GM19452 (cell line): ENCODE data around the gene CNTN4.

ENCODE experiments used
- ATAC-seq: cut with Tn5 transposase; IDR thresholded peaks from one replicate; pipeline ENCODE4 v1.9.1; 2021; ENCODE audit not compliant: unreplicated experiment

CNTN4 gene

DNA sequence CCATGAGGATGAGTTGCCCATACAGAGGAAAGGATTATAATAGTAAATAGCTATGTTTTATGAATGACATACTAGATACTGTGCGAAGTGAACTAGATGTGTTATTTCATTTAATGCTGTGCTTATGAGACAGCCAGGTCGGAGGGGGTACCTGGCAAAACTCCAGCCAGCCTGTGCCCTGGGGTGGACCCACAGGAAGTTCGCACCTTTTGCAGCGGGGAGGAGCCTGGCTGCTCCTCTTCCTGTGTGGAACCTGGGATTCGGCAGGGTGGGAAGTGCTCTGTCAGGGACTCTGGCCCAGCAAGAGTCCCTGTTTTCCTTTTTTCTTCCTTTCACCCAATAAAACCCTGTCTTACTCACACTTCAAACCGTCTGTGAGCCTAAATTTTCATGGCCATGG, 559.3 kb downstream of the CNTN4 start:
- no peak for ATAC-seq

DNA sequence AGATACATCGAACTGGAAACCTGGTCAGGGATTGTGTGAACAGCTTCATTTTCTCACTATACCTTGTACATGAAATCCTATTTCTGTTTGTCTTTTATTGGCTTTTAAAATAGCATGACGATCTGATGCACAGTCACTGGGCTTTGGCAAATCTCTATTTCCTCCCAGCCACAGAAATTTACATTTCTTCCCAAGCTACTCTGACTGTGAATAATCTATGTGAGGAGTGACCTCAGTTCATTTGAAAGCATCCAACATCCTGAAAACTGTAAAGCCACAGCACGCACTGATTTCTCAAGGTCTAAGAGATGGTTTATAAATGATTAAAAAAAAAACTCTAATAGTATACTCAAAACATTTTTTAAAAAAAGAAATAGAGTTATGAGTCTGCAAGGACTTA, 561.2 kb downstream of the CNTN4 start:
- ATAC-seq, result no peak

DNA sequence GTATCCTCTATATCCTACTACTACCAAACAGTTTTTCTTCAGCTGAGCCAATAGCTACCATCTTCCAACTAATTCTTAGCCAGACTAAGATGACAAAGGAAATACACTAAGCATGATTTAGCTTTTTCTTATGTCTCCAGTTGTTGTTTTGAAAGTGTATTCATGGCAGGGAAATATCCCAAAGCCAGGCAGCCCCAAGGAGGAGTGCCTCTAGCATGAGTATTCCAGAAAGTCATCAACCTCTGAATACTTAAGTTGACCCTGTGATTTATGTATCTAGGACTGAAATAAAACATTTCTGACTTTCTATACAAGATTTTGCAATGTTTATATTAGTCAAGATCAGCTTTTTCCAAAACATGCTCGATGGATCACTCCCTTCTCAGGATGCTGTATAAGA, 562.4 kb downstream of the CNTN4 start:
- ATAC-seq, result no peak

DNA sequence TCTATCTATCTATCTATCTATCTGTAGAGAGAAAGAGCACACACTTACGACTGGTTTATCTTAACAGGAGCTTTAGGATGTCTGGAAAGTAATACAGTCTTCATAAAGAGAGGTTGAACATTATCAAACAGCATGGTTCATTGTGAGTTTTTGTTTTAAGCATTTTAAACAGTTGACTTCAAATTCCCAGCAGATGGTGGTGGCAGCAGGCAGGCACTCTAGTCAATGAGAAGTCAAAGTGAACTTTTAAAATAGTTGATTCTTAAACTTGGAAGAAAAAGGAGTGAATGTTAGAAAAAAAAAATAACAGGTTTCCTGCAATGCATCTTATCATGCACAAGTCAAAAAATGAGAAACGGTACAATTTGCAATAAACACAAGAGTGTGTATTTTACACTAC, 578.8 kb downstream of the CNTN4 start:
- no peak for ATAC-seq

DNA sequence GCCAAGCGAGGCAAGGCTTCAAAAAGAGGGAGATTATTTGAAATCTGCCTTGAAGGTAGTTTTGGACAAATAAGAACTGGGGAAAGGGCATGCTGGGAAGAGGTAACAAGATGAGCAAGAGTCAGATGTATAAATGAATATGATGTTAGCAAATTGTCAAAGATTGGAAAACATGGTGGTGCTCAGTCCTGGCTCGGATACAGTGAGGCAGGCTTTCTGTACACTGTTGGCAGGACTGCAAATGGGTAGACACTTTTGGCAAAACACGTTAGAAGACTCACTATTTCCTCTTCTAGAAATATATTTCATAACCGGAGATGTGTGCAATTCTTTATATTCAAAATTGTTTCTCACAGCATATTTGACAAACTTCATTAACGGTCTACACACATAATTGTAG, 581.6 kb downstream of the CNTN4 start:
- ATAC-seq, result no peak

DNA sequence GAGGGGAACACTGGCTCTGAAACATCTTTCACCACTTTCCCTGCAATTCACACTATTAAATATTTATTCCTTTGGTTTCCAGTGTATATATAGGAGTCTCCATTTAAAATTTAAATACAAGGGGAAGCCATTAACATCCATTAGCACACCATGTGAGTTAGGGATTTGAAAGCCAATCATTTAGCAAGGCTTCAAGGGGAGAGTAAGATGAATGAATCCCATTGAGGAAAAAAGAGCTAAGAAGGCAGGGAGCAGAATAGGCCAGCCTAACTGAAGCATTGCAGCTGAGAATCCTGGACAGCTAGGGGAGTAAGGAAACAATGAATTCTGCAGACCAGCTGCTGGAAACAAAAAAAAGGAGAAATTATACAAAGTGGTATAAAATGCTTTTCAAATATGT, 585.4 kb downstream of the CNTN4 start:
- ATAC-seq, result no peak

DNA sequence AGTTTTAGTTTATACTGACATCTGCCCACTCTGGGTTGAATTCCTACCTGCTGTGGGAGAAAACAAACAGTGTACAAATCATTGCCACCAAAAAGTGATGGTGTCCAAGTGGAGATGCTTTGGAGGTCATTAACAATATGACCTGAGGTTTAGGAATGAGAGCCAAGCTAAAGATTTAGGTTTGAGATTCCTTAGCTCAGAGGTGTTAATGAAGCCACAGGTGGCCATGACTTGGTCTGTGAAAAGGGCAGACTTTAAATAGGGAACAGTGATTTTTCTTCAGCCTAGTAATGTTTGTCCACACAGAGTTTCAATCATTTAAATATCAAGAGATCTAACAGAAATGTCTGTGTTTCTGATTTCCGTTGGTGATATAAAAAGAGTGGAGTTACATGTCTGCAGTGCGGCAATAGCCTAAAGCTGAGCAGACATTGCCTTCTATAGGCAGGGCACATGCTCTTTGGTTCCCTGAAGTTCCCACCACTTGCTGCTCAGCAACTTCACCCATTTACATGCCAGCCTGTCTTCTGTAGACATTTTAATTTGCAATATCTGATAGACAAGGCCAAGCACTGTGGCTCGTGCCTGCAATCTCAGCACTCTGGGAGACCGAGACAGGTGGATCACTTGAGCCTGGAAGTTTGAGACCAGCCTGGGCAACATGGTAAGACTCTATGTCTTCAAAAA, 588.3 kb downstream of the CNTN4 start:
- no peak for ATAC-seq

DNA sequence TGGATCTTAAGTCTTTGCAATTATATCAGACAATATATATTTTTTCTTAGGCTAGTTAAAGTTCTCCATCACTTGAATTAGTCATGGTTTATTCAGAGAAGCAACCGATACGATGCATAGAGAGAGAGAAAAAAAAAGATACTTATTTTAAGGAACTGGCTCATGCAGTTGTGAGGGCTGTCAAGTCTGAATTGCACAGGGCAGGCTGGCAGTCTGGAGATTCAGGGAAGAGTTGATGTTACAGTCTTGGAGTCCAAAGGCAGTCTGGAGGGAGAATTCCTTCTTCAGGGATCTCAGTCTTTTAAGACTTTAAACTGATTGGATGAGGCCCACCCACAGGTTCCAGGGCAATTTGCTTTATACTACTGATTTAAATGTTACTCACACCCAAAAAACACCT, 598.9 kb downstream of the CNTN4 start:
- no peak for ATAC-seq

DNA sequence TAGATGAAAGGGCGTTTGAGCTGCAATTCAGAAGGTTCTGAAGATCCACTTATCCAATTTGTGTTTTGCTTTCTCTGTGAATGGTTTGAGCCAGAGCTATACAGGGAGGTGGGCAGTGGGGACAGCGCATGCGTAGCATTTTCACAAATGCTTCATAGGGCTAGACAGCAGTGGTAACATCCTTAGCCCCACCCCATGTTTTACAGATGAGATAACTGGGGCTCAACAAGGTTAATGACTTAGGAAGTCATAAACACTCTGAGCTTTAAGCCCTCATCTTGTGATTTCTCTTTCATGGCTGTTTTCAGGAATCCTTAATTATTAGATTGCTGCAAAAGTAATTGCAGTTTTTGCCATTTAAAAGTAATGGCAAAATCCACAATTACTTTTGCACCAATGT, 602.8 kb downstream of the CNTN4 start:
- no peak for ATAC-seq

DNA sequence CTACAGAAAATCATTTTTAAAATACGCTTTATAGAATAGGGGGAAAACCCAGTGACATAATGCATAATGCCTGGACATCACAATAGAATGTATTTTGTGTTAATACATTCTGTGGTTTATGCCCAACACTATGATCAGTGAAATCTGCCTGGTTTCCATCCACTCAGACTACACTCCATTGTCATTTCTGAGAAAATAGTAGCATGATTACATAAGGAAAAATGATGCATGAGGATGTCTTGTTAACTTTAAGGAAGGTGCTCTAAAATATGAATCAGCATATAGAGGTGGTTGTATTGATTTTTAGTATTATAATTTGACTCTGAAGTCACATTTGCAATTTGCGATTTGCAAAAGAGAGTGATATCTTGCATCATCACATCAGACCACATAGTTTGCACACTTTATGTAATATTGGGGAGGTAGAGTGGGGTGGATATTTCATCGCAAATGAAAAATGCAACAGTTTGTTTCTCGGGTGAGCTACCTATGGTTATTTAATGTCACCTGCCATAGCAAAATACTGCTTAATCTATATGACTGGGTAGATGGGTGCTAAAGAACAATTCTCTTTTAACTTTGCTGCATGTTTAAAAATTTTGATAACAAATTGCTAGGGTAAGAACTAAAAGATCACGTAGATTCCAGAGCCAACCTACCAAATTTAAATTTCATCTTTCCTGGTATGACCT, 607.6 kb downstream of the CNTN4 start:
- ATAC-seq, result no peak

DNA sequence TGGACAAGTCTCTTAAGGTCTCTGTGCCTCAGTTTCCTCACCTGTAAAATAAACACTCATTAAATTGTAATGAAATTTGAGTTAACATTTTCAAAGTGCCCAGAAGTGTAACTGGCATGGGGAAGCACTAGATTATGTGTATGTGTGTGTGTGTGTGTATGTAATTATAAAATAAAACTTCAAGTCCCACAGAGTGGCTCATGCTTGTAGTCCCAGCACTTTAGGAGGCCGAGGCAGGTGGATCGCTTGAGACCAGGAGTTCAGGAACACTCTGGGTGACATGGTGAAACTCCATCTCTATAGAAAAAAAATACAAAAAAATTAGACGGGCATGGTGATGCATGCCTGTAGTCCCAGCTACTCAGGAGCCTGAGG, 608.2 kb downstream of the CNTN4 start:
- ATAC-seq, result no peak

DNA sequence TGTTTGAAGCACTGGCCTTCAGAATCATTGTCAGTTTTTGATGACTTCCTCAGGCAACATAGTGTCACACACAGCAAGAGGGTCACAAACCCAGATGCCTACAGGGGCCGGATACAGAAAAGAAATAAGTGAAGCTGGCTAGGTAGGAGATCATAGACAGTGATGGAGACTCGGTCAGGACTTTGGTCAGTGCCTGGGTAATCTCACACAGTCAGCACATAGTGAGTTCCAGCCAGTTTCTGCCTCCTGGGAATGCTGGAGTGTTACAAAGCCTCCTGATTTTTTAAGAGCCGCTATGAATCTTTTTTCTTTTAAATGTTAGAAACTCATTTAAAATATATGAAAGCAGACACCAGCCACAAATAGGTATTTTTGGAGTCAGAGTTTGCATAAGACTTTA, 612.4 kb downstream of the CNTN4 start:
- ATAC-seq, result no peak

DNA sequence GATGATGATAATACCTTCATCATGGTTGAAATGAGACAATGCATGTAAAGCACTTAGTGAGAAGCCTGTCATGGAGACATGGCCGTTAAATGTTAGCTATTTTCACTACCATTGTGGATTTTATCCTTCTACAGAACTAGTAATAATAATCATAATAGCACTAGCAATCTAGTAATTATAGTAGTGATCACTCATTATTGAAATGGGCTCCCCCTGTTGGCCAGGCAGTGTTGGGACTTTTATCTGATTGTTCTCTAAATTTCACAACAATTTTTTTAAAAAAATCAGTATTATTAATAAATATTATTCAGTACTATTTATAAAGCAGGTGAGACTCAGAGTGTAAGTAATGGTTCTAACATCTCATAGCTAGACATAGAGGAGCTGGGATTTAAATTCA, 615.3 kb downstream of the CNTN4 start:
- ATAC-seq, result no peak

DNA sequence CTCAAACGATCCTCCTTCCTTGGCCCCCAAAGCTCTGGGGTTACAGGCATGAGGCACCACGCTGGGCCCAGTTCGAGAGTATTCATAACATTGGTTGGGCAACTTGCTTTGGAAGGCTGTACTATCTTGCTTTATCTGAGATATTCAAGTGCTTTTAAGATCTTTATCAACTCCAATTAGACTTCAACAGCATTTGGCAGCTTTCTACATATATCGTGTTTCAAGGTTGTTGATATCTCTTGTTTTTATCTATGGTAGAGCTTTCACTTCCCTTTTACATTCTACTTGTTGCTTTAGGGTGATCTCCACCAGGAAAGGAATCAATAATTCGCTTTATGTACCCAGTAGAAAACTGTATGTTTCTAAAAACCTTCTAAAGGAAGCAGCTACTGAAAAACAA, 616.2 kb downstream of the CNTN4 start:
- no peak for ATAC-seq

DNA sequence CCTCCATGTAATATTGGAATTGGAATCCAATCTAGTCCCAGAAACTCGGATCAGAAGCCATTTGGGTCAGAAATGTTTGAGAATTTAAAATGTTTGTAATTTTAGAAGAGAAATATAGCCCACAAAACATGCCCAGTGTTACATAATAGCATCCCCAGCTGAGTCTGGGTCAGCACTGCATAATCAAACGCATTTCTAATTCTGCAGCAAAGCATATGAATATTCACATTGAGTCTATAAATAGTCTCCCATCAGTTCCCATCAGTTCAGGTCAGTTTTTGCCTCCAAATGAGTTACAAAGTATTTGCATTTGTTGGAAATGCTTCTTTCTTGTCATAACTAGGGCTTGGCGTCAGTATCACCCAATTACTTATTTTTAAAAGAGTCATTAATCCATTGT, 628.4 kb downstream of the CNTN4 start:
- no peak for ATAC-seq

DNA sequence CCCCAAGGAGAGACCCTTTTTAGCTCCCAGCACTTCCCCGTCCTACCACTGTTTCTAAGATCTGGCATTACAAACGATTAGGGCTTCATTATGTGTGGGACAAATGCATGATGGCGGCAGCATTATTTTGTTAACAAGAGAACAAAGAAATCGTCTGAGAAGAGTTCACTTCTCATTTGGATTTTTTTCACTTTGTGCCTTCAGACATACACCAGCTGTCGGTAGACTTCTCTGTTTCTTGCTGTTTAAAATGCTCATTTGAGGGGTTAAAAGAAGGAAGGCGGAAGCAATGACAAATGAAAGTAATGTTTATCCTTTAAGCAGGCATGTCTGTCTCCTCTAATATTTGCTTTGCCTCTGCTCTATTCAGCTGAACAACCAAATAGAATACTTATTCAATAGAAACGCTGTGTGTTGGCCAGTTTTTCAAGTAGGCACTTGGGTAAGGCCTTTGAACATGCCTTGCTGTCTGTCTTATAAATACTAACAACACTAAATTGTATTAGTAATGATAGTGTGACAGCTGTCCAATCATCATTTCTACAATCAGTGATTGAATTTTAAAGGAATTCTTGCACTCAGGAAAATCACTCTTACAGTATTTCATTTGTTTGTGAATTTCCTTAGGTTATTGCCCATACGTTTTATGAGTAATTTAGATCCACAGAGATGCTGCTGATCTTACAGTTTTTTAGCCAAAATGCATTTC, 629.1 kb downstream of the CNTN4 start:
- no peak for ATAC-seq

DNA sequence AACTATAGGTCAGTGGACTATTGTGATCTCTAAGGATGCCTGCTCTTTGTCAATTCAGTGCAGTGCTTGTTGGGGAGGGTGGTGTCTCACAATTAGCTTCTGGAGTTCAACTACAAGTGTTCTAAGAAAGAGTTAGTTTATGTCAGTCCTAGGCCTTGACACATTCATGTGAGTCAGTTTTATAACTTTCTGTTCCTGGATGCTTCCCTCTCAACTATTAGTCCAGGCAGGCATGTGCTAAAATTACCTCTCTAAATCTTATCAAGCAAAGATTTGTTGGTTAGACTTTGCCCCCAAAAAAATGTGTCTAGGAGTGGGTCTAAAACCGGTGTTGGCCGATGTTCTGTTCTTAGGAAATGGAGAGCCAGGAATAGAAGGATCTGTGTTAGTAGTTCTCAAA, 633.2 kb downstream of the CNTN4 start:
- ATAC-seq, result no peak

DNA sequence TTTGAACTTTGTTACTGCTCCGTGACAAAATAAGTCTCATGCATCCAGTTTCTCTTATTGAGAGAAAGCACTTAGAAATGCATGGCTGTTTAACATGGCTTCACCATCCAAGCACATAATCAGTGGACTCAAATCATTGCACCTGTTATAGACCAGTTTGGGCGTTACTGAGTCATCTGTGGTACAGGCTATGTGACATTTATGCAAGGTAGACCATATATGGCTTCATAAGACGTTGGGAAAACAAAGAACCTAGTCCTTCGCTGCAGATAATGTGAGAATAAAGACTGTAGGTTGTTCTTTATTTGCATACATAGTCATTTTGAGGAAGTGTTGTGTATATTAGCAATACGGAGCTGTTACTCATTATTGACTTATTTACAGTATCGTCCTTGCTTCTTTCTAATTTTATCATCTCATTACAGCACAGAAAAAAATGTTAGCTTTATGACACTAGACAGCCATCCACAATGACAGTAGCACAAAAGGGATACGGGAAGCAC, 636.8 kb downstream of the CNTN4 start:
- no peak for ATAC-seq

DNA sequence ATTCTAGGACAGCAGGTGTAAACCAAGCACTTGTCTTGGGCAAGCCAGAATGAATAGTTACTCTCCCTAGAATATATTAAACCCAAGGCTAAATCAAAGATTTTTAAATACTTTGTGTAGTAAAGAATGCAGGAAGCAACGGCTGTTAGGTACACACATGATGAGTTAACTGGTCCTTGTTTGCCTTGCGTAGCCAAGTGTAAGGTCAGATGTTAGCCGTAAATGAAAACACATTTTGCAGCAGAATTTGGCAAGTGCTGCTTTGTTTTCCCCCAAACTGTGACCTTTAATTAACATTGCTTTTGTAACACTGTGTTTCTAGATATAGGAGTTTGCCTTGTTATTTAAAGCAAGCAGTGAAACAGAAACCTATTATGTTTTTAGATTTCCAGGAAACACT, 642.9 kb downstream of the CNTN4 start:
- ATAC-seq, result no peak

DNA sequence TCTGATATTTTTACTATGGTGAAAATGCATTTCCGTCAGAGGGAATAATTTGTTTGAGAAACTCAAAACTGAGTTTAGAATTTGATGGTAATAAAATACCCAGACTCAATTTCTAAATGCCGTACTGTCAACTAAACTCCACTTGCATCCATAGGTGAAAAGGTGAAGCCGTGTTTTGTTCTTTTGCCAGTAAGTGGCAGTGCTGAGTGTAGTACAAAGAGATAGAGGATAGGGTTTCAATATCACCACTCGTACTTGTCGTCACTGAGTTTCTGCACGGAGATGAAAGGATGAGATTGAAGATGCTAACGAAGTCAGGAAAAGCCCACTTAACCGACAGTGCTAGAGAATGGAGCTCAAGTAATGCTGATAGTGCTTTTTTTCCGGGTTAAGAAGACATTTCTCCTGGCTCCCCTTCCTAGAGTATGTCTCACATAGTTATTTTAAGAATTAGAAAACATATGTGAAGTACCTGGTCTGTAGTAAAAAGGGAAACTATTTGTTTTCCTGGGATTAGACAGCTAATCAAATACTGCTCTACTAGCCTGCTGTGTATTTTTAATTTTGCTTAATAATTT, 666.4 kb downstream of the CNTN4 start:
- no peak for ATAC-seq

DNA sequence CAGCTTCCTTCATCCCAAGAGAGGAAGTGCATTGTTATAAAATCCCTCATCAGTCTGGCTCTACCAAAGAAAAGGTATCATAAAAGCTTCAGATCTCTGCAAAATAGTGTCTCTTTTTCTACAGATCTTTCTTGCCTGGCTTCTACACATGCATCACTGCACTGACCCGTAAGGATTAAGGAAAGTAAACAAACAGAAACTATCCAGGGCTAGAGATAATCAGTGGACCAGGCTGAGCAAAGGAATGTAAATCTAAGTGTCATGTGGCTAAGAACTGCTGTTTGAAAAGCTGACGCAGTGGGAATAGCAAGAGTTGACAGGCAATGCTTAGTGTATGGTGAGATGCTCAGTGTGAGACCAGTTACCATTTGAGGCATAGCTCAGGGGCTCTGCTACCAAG, 671.8 kb downstream of the CNTN4 start:
- ATAC-seq, result no peak

DNA sequence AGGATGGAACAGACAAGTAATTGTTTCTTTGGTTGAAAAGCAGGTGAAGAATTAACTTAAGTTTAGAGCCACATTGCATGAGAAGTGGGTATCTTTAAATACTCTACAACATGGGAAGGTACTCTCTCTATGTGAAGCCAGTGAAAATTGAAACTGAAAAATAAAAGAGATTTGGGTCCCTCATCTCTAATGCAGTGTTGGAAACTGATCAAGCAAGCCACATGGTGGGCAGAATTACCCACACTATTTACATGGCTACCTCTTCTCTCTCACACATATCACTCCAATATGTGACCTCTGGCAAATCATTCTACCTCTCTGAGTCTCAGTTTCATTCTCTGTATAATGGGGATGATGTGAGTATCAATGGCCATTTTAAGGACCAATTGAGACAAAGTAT, 672.5 kb downstream of the CNTN4 start:
- peak; percentile 69 for ATAC-seq
